Body of pancreas (tissue), 4 donors: ENCODE results near the gene NQO2.

Experiments
- CTCF ChIP-seq, 7 experiments: fragments of 450-650 bp in 4 of 7; fragments of 200-600 bp in 3 of 7; sonication (generic) in 3 of 7; IDR thresholded peaks; one replicate each; pipeline ENCODE4 v1.5.1; 2016 to 2019; ENCODE audit warnings: antibody characterized with exemption in 7 of 7
- POLR2A ChIP-seq, 3 donors: fragments of 450-650 bp; IDR thresholded peaks; one replicate each; pipeline ENCODE4 v1.6.1; 2016; ENCODE audit warnings: antibody characterized with exemption in 3 of 3, mild to moderate bottlenecking in 2 of 3

GRCh38 chr6:2988094-2988425 is 11.6 kb upstream of the NQO2 start:
- TF ChIP-seq POLR2A (IDR thresholded peaks at IDR 0.05) = no peak
- TF ChIP-seq CTCF (IDR thresholded peaks at IDR 0.05) = no peak
